HL-60 (cell line): Measurements from ENCODE around the gene AGAP1.

Source experiments
- DNase-seq, 2 experiments: peaks; one replicate each; pipeline ENCODE4 v3.0.0-alpha.2; 2010 to 2020; ENCODE audit warnings: low read depth in 1 of 2, low spot score in 1 of 2
- H3K27ac ChIP-seq: fragments of 250-450 bp; sonication (Bioruptor Pico); replicated peaks from 2 replicates; pipeline ENCODE4 v1.5.1; 2020; ENCODE audit warnings: mild to moderate bottlenecking, moderate library complexity
- H3K27me3 ChIP-seq: fragments of 250-450 bp; sonication (Bioruptor Pico); 2 replicates; pipeline ENCODE4 v1.5.1; 2021; ENCODE audit warnings: mild to moderate bottlenecking, moderate library complexity; ENCODE audit not compliant: insufficient read depth, poor library complexity, severe bottlenecking
- H3K4me3 ChIP-seq: replicated peaks from 2 replicates; pipeline ENCODE4 v1.5.1; 2011; ENCODE audit warnings: mild to moderate bottlenecking, control low read depth, low read length; ENCODE audit not compliant: insufficient read depth
- CTCF ChIP-seq: IDR thresholded peaks from one replicate; pipeline ENCODE4 v1.5.1; 2011; ENCODE audit warnings: low read length, control low read depth, inconsistent platforms; ENCODE audit not compliant: insufficient read depth
- GABPA ChIP-seq: IDR thresholded peaks from 2 replicates; pipeline ENCODE4 v1.6.1; 2012; ENCODE audit warnings: low read depth
- POLR2AphosphoS5 ChIP-seq: IDR thresholded peaks from 2 replicates; pipeline ENCODE4 v1.6.1; 2012; ENCODE audit warnings: low read depth
- SPI1 ChIP-seq: IDR thresholded peaks from 2 replicates; pipeline ENCODE4 v1.6.1; 2012; ENCODE audit warnings: low read depth, mild to moderate bottlenecking, borderline replicate concordance
- TF ChIP-seq, protein P1 (sequence below): IDR thresholded peaks from 2 replicates; pipeline ENCODE4 v1.6.1; 2012; ENCODE audit warnings: low read depth; ENCODE audit not compliant: insufficient replicate concordance

The AGAP1 gene

GRCh38 chr2:235669269-235669831 lies 175.5 kb downstream of the AGAP1 start:
- DNase-seq, result no peak
- TF ChIP-seq SPI1 (no peak), GABPA (no peak), POLR2AphosphoS5 (no peak), CTCF (no peak)
- TF ChIP-seq, protein P1, sequence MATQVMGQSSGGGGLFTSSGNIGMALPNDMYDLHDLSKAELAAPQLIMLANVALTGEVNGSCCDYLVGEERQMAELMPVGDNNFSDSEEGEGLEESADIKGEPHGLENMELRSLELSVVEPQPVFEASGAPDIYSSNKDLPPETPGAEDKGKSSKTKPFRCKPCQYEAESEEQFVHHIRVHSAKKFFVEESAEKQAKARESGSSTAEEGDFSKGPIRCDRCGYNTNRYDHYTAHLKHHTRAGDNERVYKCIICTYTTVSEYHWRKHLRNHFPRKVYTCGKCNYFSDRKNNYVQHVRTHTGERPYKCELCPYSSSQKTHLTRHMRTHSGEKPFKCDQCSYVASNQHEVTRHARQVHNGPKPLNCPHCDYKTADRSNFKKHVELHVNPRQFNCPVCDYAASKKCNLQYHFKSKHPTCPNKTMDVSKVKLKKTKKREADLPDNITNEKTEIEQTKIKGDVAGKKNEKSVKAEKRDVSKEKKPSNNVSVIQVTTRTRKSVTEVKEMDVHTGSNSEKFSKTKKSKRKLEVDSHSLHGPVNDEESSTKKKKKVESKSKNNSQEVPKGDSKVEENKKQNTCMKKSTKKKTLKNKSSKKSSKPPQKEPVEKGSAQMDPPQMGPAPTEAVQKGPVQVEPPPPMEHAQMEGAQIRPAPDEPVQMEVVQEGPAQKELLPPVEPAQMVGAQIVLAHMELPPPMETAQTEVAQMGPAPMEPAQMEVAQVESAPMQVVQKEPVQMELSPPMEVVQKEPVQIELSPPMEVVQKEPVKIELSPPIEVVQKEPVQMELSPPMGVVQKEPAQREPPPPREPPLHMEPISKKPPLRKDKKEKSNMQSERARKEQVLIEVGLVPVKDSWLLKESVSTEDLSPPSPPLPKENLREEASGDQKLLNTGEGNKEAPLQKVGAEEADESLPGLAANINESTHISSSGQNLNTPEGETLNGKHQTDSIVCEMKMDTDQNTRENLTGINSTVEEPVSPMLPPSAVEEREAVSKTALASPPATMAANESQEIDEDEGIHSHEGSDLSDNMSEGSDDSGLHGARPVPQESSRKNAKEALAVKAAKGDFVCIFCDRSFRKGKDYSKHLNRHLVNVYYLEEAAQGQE, result no peak
- H3K4me3 ChIP-seq, result no peak overlapping the region
- peaks cover 31% of the 10 kb centered on the region for H3K27me3 ChIP-seq
- no peak overlapping the region for H3K27ac ChIP-seq

- Histone ChIP-seq H3K27ac (no peak overlapping the region), H3K27me3 (peaks cover 31% of the 10 kb centered on the region), H3K4me3 (no peak overlapping the region)
- DNase-seq, result no peak
- TF ChIP-seq GABPA (no peak), SPI1 (no peak), POLR2AphosphoS5 (no peak), CTCF (no peak)
- TF ChIP-seq, protein P1, result no peak
Measured at GRCh38 chr2:235669983-235670962, 176.4 kb downstream of the AGAP1 start.

DNA sequence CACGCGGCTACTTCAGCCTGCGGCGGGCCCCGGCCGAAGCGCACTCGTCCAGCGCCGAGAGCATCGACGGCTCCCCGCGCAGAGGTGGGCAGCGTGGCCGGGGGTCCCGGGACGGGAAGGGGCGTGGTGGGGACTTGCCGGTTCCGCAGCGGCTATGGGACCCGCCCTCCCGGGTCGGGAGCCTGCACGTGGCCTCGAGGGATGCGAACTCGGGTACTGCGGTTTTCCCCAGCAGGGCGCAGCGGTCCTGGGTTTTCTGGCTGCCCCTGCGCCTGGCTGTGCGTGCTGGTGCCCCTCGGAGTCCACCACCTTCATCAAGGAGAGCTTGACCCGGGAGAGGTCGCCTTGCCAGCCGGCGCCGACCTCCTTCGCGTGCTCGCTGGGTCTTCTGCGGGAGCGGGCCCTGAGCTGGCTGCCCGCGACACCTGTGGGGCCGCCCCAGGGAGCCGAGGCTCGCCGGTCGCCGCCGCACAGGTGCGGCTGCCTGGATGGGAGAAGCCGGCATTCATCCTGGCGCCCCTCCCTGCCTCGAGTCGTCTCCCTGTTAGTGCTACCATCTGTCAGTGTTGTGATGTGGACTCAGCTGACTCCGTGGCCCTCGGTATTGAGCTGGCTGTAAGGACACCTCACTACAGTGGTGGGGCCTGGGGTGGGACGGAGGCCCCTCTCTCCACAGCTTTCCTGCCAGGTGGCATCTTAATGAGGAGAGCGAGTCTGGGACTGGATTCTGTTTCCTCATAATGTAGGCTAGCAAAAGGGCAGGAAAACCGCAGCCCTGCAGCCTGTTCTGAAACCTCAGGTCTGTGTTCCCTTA lies 177.3 kb downstream of the AGAP1 start:
- Histone ChIP-seq H3K4me3 (no peak overlapping the region), H3K27ac (no peak overlapping the region), H3K27me3 (peaks cover 31% of the 10 kb centered on the region)
- TF ChIP-seq SPI1 (no peak), GABPA (no peak)
- no peak for DNase-seq

DNA sequence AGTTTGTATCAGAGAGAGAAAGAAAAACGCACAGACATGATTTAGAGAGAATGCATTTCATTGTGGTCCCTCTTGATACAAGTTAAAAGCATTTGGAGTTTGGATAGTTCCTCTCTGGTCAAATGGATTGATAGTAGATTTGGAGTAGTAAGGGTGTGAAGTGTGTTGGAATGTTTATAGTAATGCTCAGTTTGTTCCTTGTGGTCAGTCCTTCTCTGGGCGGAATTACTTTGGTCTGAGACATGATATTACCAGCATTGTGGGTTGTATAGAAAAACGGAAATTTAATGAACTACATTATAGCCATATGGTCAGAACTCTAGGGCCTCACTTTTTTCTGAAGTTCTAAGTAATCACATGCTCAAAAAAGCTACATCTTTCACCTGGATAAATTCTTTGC lies 178.9 kb downstream of the AGAP1 start:
- Histone ChIP-seq H3K4me3 (no peak overlapping the region), H3K27me3 (peaks cover 23% of the 10 kb centered on the region), H3K27ac (no peak overlapping the region)
- no peak for TF ChIP-seq CTCF
- TF ChIP-seq GABPA, result no peak
- TF ChIP-seq, protein P1, result no peak
- TF ChIP-seq POLR2AphosphoS5, result no peak
- TF ChIP-seq SPI1, result no peak
- no peak for DNase-seq
